DOHH2 (cell line): Measurements from ENCODE around the gene GATAD2B.

Experiments
- EZH2phosphoT487 ChIP-seq: fragments of 200-600 bp; sonication (generic); IDR thresholded peaks from 2 replicates; pipeline ENCODE4 v1.6.1; 2017; ENCODE audit warnings: borderline replicate concordance, mild to moderate bottlenecking, antibody characterized with exemption, low read length, moderate library complexity, mixed read lengths
- TF ChIP-seq, protein P1 (sequence below): fragments of 200-600 bp; sonication (generic); IDR thresholded peaks from one replicate; pipeline ENCODE4 v1.5.1; 2014; ENCODE audit warnings: antibody characterized with exemption, mild to moderate bottlenecking, low read depth, low read length; ENCODE audit not compliant: poor library complexity, severe bottlenecking

DNA sequence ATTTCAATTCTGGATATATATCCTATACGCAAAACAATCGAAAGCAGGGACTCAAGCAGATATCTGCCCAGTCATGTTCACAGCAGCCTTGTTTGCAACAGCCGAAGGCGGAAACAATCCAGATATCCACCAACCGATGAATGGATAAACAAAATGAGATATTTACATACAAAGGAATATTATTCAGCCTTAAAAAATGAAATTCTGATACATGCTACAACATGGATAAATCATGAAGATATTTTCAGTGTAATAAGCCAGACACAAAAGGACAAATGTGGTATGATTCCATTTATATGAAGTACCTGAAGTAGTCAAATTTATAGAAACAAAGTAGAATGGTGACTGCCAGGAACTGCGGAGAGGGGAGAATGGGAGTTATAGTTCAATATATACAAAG, 15.6 kb downstream of the GATAD2B start:
- TF ChIP-seq, protein P1, sequence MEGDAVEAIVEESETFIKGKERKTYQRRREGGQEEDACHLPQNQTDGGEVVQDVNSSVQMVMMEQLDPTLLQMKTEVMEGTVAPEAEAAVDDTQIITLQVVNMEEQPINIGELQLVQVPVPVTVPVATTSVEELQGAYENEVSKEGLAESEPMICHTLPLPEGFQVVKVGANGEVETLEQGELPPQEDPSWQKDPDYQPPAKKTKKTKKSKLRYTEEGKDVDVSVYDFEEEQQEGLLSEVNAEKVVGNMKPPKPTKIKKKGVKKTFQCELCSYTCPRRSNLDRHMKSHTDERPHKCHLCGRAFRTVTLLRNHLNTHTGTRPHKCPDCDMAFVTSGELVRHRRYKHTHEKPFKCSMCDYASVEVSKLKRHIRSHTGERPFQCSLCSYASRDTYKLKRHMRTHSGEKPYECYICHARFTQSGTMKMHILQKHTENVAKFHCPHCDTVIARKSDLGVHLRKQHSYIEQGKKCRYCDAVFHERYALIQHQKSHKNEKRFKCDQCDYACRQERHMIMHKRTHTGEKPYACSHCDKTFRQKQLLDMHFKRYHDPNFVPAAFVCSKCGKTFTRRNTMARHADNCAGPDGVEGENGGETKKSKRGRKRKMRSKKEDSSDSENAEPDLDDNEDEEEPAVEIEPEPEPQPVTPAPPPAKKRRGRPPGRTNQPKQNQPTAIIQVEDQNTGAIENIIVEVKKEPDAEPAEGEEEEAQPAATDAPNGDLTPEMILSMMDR, result no peak
- no peak for TF ChIP-seq EZH2phosphoT487
